RWPE1 (cell line): ENCODE results near the gene ZCCHC24.

Source experiments
- CTCF ChIA-PET: fragments of 350-600 bp; sonication (Branson Sonifier 250); formaldehyde crosslinking; extraction: SDS; loops from one replicate; lab custom pipeline; 2021; lab: Yijun Ruan, JAX
- POLR2A ChIA-PET: fragments of 400-600 bp; formaldehyde crosslinking; extraction: SDS; loops from one replicate; lab custom pipeline; 2020; ENCODE audit warnings: antibody characterized with exemption; ENCODE audit not compliant: low non-redundant PET; lab: Yijun Ruan, JAX
- DNase-seq: peaks from one replicate; pipeline ENCODE4 v3.0.0; 2012; ENCODE audit warnings: low spot score
- H3K27ac ChIP-seq: fragments of 450-650 bp; 2 replicates; pipeline ENCODE4 v1.5.1; 2017
- CTCF ChIP-seq: fragments of 450-650 bp; conservative IDR thresholded peaks from 2 replicates; pipeline ENCODE4 v1.5.1; 2017; ENCODE audit warnings: low read depth, mild to moderate bottlenecking

The ZCCHC24 gene

GRCh38 chr10:79358811-79359210 is 86.6 kb downstream of the ZCCHC24 start:
- ChIA-PET POLR2A (interaction anchor here (0.6 kb wide), 1 partner anchor 23 kb away, joined by 3 read pairs; no protein-coding TSS in a partner anchor), CTCF (interaction anchor here (0.9 kb wide), 1 partner anchor 10 kb away, joined by 3 read pairs; no protein-coding TSS in a partner anchor)
- no peak for TF ChIP-seq CTCF
- no peak overlapping the region for H3K27ac ChIP-seq
- DNase-seq: no peak

GRCh38 chr10:79357180-79357579 is 88.2 kb downstream of the ZCCHC24 start:
- ChIA-PET POLR2A (no interaction called here), CTCF (no interaction called here)
- no peak for DNase-seq
- TF ChIP-seq CTCF: no peak
- H3K27ac ChIP-seq: no peak overlapping the region

- H3K27ac ChIP-seq: no peak overlapping the region
- TF ChIP-seq CTCF: no peak
- CTCF ChIA-PET: no interaction called here
- POLR2A ChIA-PET: no interaction called here
- no peak for DNase-seq
Observed at GRCh38 chr10:79356104-79356503, 89.3 kb downstream of the ZCCHC24 start.

GRCh38 chr10:79355420-79356017 is 89.9 kb downstream of the ZCCHC24 start:
- ChIA-PET POLR2A (no interaction called here), CTCF (no interaction called here)
- TF ChIP-seq CTCF: no peak
- DNase-seq: no peak
- no peak overlapping the region for H3K27ac ChIP-seq

GRCh38 chr10:79354615-79355014 is 90.8 kb downstream of the ZCCHC24 start:
- no peak overlapping the region for H3K27ac ChIP-seq
- TF ChIP-seq CTCF: no peak
- no peak for DNase-seq
- CTCF ChIA-PET: no interaction called here
- POLR2A ChIA-PET: interaction anchor here (0.8 kb wide), 1 partner anchor 9 kb away, joined by 3 read pairs; no protein-coding TSS in a partner anchor

GRCh38 chr10:79354141-79354540 is 91.3 kb downstream of the ZCCHC24 start:
- DNase-seq: no peak
- ChIA-PET CTCF (no interaction called here), POLR2A (interaction anchor here (0.8 kb wide), 1 partner anchor 9 kb away, joined by 3 read pairs; no protein-coding TSS in a partner anchor)
- no peak for TF ChIP-seq CTCF
- no peak overlapping the region for H3K27ac ChIP-seq
